Liver (tissue), 3 donors: ENCODE results near the gene ZFAND3.

Experiments
- CTCF ChIP-seq: fragments of 150-350 bp; IDR thresholded peaks from 2 replicates; pipeline ENCODE4 v1.5.1; 2017; ENCODE audit warnings: improper control_type of control experiment, low read depth, low read length; ENCODE audit not compliant: missing input control
- GABPA ChIP-seq, 2 donors: IDR thresholded peaks in 1 of 2; conservative IDR thresholded peaks in 1 of 2; 2 replicates each; pipeline ENCODE4 v1.6.1; 2016; ENCODE audit warnings: antibody characterized with exemption in 2 of 2, mild to moderate bottlenecking in 1 of 2, moderate library complexity in 1 of 2
- donor health status: healthy.
- donor health status: healthy.

GRCh38 chr6:38150021-38150420 lies 330.5 kb downstream of the ZFAND3 start:
- no peak for TF ChIP-seq GABPA (IDR thresholded peaks at IDR 0.05 in 1 of 2, conservative IDR thresholded peaks at IDR 0.05 in 1 of 2)
- TF ChIP-seq CTCF, result no peak
